ENCODE data around the gene SPPL2B.

The SPPL2B gene

DNA sequence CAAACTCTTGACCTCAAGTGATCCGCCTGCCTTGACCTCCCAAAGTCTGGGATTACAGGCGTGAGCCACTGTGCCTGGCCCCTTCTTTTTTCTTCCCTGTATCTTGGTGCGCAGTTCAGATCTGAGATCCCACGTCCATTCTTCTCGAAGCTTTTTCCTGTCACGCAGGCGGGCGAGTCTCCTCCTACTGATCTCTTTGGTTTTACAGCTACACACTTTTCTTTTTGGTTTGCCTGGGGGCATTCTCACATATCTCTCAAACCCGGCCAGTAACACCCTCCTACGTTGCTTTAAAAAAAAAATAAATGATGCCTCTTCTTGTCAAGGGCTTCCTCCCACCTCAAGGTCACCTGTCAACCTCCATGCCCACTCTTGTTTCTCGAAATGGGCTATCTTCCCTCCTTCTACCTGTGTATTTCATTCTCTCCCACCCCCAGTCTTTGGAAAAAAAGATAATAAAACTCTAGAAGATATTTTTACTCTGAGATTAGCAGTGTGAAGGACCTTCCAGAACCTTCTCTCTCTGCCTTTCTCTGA lies 43.7 kb downstream of the SPPL2B start:
- no peak overlapping the region for H3K4me3 ChIP-seq (ENCODE audit: low read length)
- no peak overlapping the region for H3K9ac ChIP-seq (ENCODE audit: low read length)
- no peaks in the 10 kb centered on the region for H3K9me3 ChIP-seq (ENCODE audit: control insufficient read depth, low read length)
- H3K27me3 ChIP-seq (ENCODE audit: control insufficient read depth, insufficient read depth, low read length), result peaks cover 8% of the 10 kb centered on the region
- H3K36me3 ChIP-seq (ENCODE audit: control insufficient read depth, insufficient read depth, low read length), result no peaks in the 10 kb centered on the region
- H3K4me1 ChIP-seq (ENCODE audit: control insufficient read depth, insufficient read depth, low read length), result no peaks in the 10 kb centered on the region

- Histone ChIP-seq H3K4me1 (ENCODE audit: control insufficient read depth, insufficient read depth, low read length) (no peaks in the 10 kb centered on the region), H3K4me3 (ENCODE audit: low read length) (no peak overlapping the region), H3K36me3 (ENCODE audit: control insufficient read depth, insufficient read depth, low read length) (no peaks in the 10 kb centered on the region), H3K9me3 (ENCODE audit: control insufficient read depth, low read length) (no peaks in the 10 kb centered on the region), H3K27me3 (ENCODE audit: control insufficient read depth, insufficient read depth, low read length) (peaks cover 8% of the 10 kb centered on the region), H3K9ac (ENCODE audit: low read length) (no peak overlapping the region)
These were observed 46.3 kb downstream of the SPPL2B start for GRCh38 chr19:2374808-2375207.

GRCh38 chr19:2375353-2376121 lies 47.1 kb downstream of the SPPL2B start:
- Histone ChIP-seq H3K9me3 (ENCODE audit: control insufficient read depth, low read length) (no peaks in the 10 kb centered on the region), H3K9ac (ENCODE audit: low read length) (no peak overlapping the region), H3K27me3 (ENCODE audit: control insufficient read depth, insufficient read depth, low read length) (peaks cover 8% of the 10 kb centered on the region), H3K4me1 (ENCODE audit: control insufficient read depth, insufficient read depth, low read length) (no peaks in the 10 kb centered on the region), H3K4me3 (ENCODE audit: low read length) (no peak overlapping the region), H3K36me3 (ENCODE audit: control insufficient read depth, insufficient read depth, low read length) (no peaks in the 10 kb centered on the region)

DNA sequence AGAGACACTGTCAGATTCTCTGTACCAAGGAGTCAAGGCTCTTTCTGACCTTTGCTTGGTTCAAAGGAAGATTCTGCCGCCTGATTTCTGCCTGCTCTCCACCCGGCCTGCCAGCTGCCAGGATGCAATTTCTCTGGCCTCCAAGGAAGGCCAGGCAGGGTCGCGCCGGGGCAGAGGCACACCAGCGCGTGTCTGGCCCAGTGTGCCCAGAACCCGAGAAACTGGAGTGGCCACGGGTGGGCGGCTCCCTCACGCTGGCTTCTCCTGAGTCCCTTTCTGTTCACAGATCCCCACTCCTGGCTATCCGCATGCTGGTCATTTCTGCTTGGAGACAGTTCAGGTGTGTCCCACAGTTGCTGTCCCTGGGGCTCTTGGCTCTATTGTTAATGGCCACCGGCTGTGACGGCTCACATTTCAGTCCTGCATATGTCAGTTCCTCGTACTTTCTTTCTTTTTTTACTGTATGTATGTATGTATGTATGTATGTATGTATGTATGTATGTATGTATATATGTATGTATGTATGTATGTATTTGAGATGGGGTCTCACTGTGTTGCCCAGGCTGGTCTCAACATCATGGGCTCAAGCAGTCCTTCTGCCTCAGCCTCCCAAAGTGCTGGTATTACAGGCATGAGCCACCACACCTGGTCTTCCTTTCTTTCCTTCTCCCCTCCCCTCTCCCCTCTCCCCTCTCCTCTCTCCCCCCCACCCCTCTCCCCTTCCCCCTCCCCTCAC lies 48.5 kb downstream of the SPPL2B start:
- Histone ChIP-seq H3K4me1 (ENCODE audit: control insufficient read depth, insufficient read depth, low read length) (no peaks in the 10 kb centered on the region), H3K9ac (ENCODE audit: low read length) (no peak overlapping the region), H3K9me3 (ENCODE audit: control insufficient read depth, low read length) (no peaks in the 10 kb centered on the region), H3K4me3 (ENCODE audit: low read length) (no peak overlapping the region), H3K27me3 (ENCODE audit: control insufficient read depth, insufficient read depth, low read length) (peaks cover 8% of the 10 kb centered on the region), H3K36me3 (ENCODE audit: control insufficient read depth, insufficient read depth, low read length) (no peaks in the 10 kb centered on the region)

GRCh38 chr19:2380567-2380966 lies 52.1 kb downstream of the SPPL2B start:
- no peak overlapping the region for H3K4me3 ChIP-seq (ENCODE audit: low read length)
- no peak overlapping the region for H3K9ac ChIP-seq (ENCODE audit: low read length)
- peaks cover 4% of the 10 kb centered on the region for H3K4me1 ChIP-seq (ENCODE audit: control insufficient read depth, insufficient read depth, low read length)
- H3K27me3 ChIP-seq (ENCODE audit: control insufficient read depth, insufficient read depth, low read length), result peaks cover 3% of the 10 kb centered on the region
- H3K9me3 ChIP-seq (ENCODE audit: control insufficient read depth, low read length), result no peaks in the 10 kb centered on the region
- H3K36me3 ChIP-seq (ENCODE audit: control insufficient read depth, insufficient read depth, low read length), result no peaks in the 10 kb centered on the region

- Histone ChIP-seq H3K9ac (ENCODE audit: low read length) (no peak overlapping the region), H3K36me3 (ENCODE audit: control insufficient read depth, insufficient read depth, low read length) (no peaks in the 10 kb centered on the region), H3K27me3 (ENCODE audit: control insufficient read depth, insufficient read depth, low read length) (no peaks in the 10 kb centered on the region), H3K4me3 (ENCODE audit: low read length) (no peak overlapping the region), H3K4me1 (ENCODE audit: control insufficient read depth, insufficient read depth, low read length) (peaks cover 6% of the 10 kb centered on the region), H3K9me3 (ENCODE audit: control insufficient read depth, low read length) (no peaks in the 10 kb centered on the region)
These were observed 52.8 kb downstream of the SPPL2B start for GRCh38 chr19:2381148-2381820.

GRCh38 chr19:2382530-2383222 lies 54.2 kb downstream of the SPPL2B start:
- Histone ChIP-seq H3K9me3 (ENCODE audit: control insufficient read depth, low read length) (no peaks in the 10 kb centered on the region), H3K27me3 (ENCODE audit: control insufficient read depth, insufficient read depth, low read length) (no peaks in the 10 kb centered on the region), H3K4me3 (ENCODE audit: low read length) (no peak overlapping the region)

DNA sequence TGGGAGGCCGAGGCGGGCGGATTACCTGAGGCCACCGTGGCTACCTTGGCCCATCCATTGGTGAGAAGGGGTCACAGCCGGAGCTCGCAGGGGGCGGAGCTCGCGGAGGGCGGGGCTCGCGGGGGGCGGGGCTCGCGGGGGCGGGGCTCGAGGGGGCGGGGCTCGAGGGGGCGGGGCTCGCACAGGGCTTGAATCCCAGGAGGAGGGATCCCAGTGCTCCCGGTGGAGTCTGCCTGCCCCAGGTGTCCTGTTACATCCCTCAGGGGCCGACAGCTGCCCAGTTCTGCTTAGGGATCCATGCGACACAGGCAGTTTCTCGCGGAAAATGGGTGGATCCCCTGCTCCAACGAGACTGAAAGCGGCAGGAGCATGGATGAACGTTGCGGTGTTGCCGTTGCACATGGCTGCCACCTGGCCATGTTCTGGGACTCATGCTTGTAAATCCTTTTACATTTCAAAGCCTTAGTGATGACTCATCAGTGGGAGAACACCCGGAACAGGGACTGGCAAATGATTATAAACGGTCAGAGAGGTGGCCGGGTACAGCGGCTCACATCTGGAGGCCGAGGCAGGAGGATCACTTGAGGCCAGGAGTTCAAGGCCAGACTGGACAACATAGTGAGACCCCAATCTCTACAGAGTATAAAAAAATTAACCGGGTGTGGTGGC lies 56.7 kb downstream of the SPPL2B start:
- Histone ChIP-seq H3K36me3 (ENCODE audit: control insufficient read depth, insufficient read depth, low read length) (no peaks in the 10 kb centered on the region), H3K9me3 (ENCODE audit: control insufficient read depth, low read length) (no peaks in the 10 kb centered on the region), H3K4me1 (ENCODE audit: control insufficient read depth, insufficient read depth, low read length) (peaks cover 6% of the 10 kb centered on the region), H3K4me3 (ENCODE audit: low read length) (no peak overlapping the region), H3K9ac (ENCODE audit: low read length) (no peak overlapping the region), H3K27me3 (ENCODE audit: control insufficient read depth, insufficient read depth, low read length) (no peaks in the 10 kb centered on the region)

More at GRCh38 chr19:2382530-2383222, 54.2 kb downstream of the SPPL2B start:
- Histone ChIP-seq H3K4me1 (ENCODE audit: control insufficient read depth, insufficient read depth, low read length) (peaks cover 6% of the 10 kb centered on the region), H3K36me3 (ENCODE audit: control insufficient read depth, insufficient read depth, low read length) (no peaks in the 10 kb centered on the region), H3K9ac (ENCODE audit: low read length) (no peak overlapping the region)

DNA sequence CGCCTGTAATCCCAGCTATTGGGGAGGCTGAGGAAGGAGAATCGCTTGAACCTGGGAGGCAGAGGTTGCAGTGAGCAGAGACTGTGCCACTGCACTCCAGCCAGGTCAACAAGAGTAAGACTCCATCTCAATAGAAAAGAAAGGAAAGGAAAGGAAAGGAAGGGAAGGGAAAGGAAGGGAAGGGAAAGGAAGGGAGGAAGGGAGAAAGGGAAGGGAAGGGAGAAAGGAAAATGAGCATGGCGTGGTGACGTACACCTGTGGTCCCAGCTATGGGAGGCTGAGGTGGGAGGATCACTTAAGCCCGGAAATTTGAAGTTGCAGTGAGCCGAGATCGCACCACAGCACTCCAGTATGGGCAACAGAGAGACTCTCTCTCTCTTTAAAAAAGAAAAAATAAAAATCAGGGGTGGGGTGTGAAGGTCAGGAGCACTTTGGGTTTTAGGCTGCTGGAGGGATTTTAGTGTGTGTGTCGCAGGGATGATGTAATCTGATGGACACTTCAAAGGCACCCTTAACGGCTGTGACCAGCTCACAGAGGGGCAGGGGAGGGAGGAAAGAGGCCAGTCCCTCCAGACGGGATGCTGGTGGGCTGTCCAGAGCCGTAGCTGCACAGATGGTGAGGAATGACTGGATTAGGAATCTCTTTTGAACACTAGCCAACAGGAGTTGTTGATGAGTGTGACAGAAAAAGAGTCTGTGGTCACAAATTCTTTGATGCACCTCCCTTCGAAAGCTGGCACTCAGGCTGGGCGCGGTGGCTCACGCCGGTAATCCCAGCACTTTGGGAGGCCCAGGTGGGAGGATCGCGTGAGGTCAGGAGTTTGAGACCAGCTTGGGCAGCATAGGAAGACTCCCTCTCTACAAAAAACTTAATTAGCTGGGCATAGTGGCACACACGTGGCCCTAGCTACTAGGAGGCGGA lies 59.1 kb downstream of the SPPL2B start:
- Histone ChIP-seq H3K4me3 (ENCODE audit: low read length) (no peak overlapping the region), H3K9me3 (ENCODE audit: control insufficient read depth, low read length) (no peaks in the 10 kb centered on the region)

GRCh38 chr19:2389594-2389993 lies 61.1 kb downstream of the SPPL2B start:
- Histone ChIP-seq H3K9me3 (ENCODE audit: control insufficient read depth, low read length) (no peaks in the 10 kb centered on the region), H3K36me3 (ENCODE audit: control insufficient read depth, insufficient read depth, low read length) (no peaks in the 10 kb centered on the region), H3K4me3 (ENCODE audit: low read length) (no peak overlapping the region), H3K4me1 (ENCODE audit: control insufficient read depth, insufficient read depth, low read length) (peaks cover 6% of the 10 kb centered on the region), H3K27me3 (ENCODE audit: control insufficient read depth, insufficient read depth, low read length) (no peaks in the 10 kb centered on the region), H3K9ac (ENCODE audit: low read length) (no peak overlapping the region)

More for the DNA sequence above, 59.1 kb downstream of the SPPL2B start:
- Histone ChIP-seq H3K9ac (ENCODE audit: low read length) (no peak overlapping the region), H3K27me3 (ENCODE audit: control insufficient read depth, insufficient read depth, low read length) (no peaks in the 10 kb centered on the region), H3K36me3 (ENCODE audit: control insufficient read depth, insufficient read depth, low read length) (no peaks in the 10 kb centered on the region), H3K4me1 (ENCODE audit: control insufficient read depth, insufficient read depth, low read length) (peaks cover 6% of the 10 kb centered on the region)

All from mucosa of stomach (tissue), 1 donor.